HEK293 (cell line): ENCODE measurements around the gene TRIM73.
"Not testable (repeated sequence)": the region's sequence is repeated elsewhere in the genome, so short reads cannot be mapped to it uniquely, and the experiment has no call there.

Source experiments
- BCL11B ChIP-seq: fragments of 450-650 bp; formaldehyde crosslinking; IDR thresholded peaks from 2 replicates; pipeline ENCODE4 v1.5.1; 2016; ENCODE audit warnings: low read depth, missing biosample characterization, missing genetic modification characterization
- WT1 ChIP-seq: fragments of 450-650 bp; formaldehyde crosslinking; IDR thresholded peaks from 2 replicates; pipeline ENCODE4 v1.5.1; 2016; ENCODE audit warnings: missing biosample characterization, missing genetic modification characterization
- YY1 ChIP-seq: fragments of 450-650 bp; formaldehyde crosslinking; IDR thresholded peaks from 2 replicates; pipeline ENCODE4 v1.5.1; 2018; ENCODE audit warnings: missing biosample characterization, missing genetic modification characterization
- YY2 ChIP-seq: fragments of 450-650 bp; formaldehyde crosslinking; IDR thresholded peaks from 2 replicates; pipeline ENCODE4 v1.5.1; 2016; ENCODE audit warnings: missing biosample characterization, missing genetic modification characterization
- ZNF132 ChIP-seq: fragments of 450-650 bp; formaldehyde crosslinking; IDR thresholded peaks from 2 replicates; pipeline ENCODE4 v1.5.1; 2017; ENCODE audit warnings: missing biosample characterization, missing genetic modification characterization, borderline replicate concordance
- ZNF23 ChIP-seq: fragments of 450-650 bp; formaldehyde crosslinking; IDR thresholded peaks from 2 replicates; pipeline ENCODE4 v1.5.1; 2016; ENCODE audit warnings: missing biosample characterization, missing genetic modification characterization, borderline replicate concordance
- ZNF777 ChIP-seq: fragments of 450-650 bp; formaldehyde crosslinking; IDR thresholded peaks from 2 replicates; pipeline ENCODE4 v1.5.1; 2017; ENCODE audit warnings: missing biosample characterization, missing genetic modification characterization, borderline replicate concordance
- TF ChIP-seq, protein P1 (sequence below): fragments of 450-650 bp; formaldehyde crosslinking; IDR thresholded peaks from 2 replicates; pipeline ENCODE4 v1.5.1; 2016; ENCODE audit warnings: missing biosample characterization, missing genetic modification characterization
- TF ChIP-seq, protein P2 (sequence below): fragments of 450-650 bp; formaldehyde crosslinking; IDR thresholded peaks from 2 replicates; pipeline ENCODE4 v1.5.1; 2016; ENCODE audit warnings: missing biosample characterization, missing genetic modification characterization
- TF ChIP-seq, protein P3 (sequence below): fragments of 450-650 bp; formaldehyde crosslinking; IDR thresholded peaks from 2 replicates; pipeline ENCODE4 v1.5.1; 2016; ENCODE audit warnings: missing biosample characterization, missing genetic modification characterization, low read depth
- TF ChIP-seq, protein P4 (sequence below): fragments of 450-650 bp; formaldehyde crosslinking; IDR thresholded peaks from 2 replicates; pipeline ENCODE4 v1.5.1; 2016; ENCODE audit warnings: missing biosample characterization, missing genetic modification characterization
- TF ChIP-seq, protein P5 (sequence below): fragments of 450-650 bp; formaldehyde crosslinking; IDR thresholded peaks from 2 replicates; pipeline ENCODE4 v1.5.1; 2016; ENCODE audit warnings: missing biosample characterization, missing genetic modification characterization

DNA sequence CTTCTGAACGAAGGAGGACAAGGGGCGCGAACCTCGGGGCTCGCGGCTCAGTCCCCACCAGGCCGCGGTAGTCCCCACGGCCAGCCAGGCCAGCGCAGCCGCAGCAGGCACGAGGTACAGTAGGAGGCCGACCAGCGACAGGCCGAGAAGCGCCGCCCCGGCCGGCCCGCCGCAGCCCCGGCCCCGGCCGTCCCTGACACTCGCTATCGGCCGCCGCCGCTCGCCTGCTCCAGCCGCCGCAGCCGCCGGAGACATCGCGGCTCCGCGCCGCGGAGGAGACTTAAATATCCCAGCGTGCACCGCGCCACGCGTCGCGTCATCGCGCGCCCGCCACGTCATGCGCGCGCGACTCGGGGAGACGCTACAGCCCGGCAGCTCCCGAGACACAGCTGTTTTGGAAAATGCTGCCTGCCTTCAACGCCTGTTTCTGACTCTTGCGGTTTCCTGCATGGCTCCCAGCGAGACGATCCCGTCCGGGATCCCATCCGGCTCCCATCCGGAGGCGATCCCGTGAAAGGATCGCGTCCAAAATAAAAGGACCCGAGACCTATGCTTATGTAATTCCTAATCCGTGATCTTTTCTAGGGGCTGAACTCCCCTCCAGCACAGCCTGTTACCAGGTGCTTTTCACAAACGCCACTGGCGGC lies 47.2 kb downstream of the TRIM73 start:
- TF ChIP-seq, protein P1, sequence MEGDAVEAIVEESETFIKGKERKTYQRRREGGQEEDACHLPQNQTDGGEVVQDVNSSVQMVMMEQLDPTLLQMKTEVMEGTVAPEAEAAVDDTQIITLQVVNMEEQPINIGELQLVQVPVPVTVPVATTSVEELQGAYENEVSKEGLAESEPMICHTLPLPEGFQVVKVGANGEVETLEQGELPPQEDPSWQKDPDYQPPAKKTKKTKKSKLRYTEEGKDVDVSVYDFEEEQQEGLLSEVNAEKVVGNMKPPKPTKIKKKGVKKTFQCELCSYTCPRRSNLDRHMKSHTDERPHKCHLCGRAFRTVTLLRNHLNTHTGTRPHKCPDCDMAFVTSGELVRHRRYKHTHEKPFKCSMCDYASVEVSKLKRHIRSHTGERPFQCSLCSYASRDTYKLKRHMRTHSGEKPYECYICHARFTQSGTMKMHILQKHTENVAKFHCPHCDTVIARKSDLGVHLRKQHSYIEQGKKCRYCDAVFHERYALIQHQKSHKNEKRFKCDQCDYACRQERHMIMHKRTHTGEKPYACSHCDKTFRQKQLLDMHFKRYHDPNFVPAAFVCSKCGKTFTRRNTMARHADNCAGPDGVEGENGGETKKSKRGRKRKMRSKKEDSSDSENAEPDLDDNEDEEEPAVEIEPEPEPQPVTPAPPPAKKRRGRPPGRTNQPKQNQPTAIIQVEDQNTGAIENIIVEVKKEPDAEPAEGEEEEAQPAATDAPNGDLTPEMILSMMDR (tag by site-specific recombination) = not testable (repeated sequence)
- not testable (repeated sequence) for TF ChIP-seq ZNF132 (tag by site-specific recombination); YY1 (tag by site-specific recombination); ZNF23 (tag by site-specific recombination); ZNF777 (tag by site-specific recombination); BCL11B; YY2 (tag by site-specific recombination); WT1
- TF ChIP-seq, protein P2, sequence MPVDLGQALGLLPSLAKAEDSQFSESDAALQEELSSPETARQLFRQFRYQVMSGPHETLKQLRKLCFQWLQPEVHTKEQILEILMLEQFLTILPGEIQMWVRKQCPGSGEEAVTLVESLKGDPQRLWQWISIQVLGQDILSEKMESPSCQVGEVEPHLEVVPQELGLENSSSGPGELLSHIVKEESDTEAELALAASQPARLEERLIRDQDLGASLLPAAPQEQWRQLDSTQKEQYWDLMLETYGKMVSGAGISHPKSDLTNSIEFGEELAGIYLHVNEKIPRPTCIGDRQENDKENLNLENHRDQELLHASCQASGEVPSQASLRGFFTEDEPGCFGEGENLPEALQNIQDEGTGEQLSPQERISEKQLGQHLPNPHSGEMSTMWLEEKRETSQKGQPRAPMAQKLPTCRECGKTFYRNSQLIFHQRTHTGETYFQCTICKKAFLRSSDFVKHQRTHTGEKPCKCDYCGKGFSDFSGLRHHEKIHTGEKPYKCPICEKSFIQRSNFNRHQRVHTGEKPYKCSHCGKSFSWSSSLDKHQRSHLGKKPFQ (tag by site-specific recombination) = not testable (repeated sequence)
- TF ChIP-seq, protein P3, sequence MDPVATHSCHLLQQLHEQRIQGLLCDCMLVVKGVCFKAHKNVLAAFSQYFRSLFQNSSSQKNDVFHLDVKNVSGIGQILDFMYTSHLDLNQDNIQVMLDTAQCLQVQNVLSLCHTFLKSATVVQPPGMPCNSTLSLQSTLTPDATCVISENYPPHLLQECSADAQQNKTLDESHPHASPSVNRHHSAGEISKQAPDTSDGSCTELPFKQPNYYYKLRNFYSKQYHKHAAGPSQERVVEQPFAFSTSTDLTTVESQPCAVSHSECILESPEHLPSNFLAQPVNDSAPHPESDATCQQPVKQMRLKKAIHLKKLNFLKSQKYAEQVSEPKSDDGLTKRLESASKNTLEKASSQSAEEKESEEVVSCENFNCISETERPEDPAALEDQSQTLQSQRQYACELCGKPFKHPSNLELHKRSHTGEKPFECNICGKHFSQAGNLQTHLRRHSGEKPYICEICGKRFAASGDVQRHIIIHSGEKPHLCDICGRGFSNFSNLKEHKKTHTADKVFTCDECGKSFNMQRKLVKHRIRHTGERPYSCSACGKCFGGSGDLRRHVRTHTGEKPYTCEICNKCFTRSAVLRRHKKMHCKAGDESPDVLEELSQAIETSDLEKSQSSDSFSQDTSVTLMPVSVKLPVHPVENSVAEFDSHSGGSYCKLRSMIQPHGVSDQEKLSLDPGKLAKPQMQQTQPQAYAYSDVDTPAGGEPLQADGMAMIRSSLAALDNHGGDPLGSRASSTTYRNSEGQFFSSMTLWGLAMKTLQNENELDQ (tag by site-specific recombination) = not testable (repeated sequence)
- TF ChIP-seq, protein P4, sequence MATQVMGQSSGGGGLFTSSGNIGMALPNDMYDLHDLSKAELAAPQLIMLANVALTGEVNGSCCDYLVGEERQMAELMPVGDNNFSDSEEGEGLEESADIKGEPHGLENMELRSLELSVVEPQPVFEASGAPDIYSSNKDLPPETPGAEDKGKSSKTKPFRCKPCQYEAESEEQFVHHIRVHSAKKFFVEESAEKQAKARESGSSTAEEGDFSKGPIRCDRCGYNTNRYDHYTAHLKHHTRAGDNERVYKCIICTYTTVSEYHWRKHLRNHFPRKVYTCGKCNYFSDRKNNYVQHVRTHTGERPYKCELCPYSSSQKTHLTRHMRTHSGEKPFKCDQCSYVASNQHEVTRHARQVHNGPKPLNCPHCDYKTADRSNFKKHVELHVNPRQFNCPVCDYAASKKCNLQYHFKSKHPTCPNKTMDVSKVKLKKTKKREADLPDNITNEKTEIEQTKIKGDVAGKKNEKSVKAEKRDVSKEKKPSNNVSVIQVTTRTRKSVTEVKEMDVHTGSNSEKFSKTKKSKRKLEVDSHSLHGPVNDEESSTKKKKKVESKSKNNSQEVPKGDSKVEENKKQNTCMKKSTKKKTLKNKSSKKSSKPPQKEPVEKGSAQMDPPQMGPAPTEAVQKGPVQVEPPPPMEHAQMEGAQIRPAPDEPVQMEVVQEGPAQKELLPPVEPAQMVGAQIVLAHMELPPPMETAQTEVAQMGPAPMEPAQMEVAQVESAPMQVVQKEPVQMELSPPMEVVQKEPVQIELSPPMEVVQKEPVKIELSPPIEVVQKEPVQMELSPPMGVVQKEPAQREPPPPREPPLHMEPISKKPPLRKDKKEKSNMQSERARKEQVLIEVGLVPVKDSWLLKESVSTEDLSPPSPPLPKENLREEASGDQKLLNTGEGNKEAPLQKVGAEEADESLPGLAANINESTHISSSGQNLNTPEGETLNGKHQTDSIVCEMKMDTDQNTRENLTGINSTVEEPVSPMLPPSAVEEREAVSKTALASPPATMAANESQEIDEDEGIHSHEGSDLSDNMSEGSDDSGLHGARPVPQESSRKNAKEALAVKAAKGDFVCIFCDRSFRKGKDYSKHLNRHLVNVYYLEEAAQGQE (tag by site-specific recombination) = not testable (repeated sequence)
- TF ChIP-seq, protein P5, sequence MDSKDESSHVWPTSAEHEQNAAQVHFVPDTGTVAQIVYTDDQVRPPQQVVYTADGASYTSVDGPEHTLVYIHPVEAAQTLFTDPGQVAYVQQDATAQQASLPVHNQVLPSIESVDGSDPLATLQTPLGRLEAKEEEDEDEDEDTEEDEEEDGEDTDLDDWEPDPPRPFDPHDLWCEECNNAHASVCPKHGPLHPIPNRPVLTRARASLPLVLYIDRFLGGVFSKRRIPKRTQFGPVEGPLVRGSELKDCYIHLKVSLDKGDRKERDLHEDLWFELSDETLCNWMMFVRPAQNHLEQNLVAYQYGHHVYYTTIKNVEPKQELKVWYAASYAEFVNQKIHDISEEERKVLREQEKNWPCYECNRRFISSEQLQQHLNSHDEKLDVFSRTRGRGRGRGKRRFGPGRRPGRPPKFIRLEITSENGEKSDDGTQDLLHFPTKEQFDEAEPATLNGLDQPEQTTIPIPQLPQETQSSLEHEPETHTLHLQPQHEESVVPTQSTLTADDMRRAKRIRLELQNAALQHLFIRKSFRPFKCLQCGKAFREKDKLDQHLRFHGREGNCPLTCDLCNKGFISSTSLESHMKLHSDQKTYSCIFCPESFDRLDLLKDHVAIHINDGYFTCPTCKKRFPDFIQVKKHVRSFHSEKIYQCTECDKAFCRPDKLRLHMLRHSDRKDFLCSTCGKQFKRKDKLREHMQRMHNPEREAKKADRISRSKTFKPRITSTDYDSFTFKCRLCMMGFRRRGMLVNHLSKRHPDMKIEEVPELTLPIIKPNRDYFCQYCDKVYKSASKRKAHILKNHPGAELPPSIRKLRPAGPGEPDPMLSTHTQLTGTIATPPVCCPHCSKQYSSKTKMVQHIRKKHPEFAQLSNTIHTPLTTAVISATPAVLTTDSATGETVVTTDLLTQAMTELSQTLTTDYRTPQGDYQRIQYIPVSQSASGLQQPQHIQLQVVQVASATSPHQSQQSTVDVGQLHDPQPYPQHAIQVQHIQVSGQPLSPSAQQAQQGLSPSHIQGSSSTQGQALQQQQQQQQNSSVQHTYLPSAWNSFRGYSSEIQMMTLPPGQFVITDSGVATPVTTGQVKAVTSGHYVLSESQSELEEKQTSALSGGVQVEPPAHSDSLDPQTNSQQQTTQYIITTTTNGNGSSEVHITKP (tag by site-specific recombination) = not testable (repeated sequence)
